ENCODE measurements around the gene BCDIN3D. TPM values are rescaled to one million over a fixed set of nuclear protein-coding genes. Genes with fewer than 3 reads are reported as not detected.

BCDIN3D gene
- total RNA-seq (2021; ENCODE audit: unreplicated experiment) (4.8 TPM), Bru-seq, nascent RNA (percentile 65 among the genes with signal in this experiment), BruChase-seq, experiment 1, labeled RNA remaining after a 2-hour chase (percentile 76 among the genes with signal in this experiment), BruChase-seq, experiment 2, labeled RNA remaining after a 6-hour chase (percentile 55 among the genes with signal in this experiment)
- polyA plus RNA-seq (2012; ENCODE audit: insufficient read length): 4.2 TPM
- long read RNA-seq, partial matches to known transcripts: 0 of 7 reads
- long read RNA-seq, other reads (novel, unspliced or antisense): 4 of 7 reads

DNA sequence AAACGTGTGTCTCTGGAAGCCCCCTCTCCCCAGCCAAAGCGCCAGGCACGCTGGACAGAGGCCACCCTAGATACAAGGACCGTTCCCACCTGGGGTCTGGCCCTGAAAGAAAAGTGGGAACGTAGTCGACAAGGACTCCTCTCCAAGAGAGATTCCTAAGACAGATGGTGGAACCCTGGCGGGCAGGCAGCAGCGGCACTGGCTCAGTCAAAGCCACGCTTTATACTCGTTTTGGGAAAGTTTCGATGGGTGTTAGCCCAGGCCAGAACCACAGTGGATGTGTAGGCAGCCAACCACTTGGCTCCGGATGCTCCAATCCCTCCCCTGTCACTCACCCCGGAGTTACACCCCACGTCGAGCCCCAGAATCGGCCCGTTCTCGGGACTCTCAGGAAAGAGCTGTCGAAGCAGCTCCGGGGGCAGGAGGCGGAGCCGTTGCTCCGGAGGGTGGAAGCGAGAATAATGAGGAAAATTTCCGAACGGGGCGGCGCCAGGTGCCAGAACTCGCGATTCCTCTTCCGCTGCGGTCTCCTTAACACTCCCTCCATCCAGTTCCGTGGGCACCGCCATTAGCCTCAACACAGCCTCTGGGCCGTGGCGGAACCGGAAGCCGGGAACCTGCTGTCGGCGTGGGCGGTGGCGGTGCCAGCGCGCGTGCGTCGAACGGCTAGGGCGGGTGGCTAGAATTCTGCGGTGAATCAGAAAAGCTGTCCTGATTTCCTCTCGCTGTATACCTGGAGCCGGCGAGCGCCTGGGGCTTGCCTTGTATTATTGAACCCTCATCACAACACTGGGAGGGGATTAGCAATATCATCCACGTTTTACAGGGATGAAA, at the start of gene BCDIN3D:
Gene BCDIN3D (minus strand): TSS at position 588 of the 834 bp plus-strand sequence. CDS start 19 bp downstream, at position 569.
- ChIA-PET CTCF (no interaction called here), POLR2A (interaction anchor here (0.6 to 0.7 kb wide), 2 partner anchors 25 to 150 kb away, joined by 3 to 6 read pairs; no protein-coding TSS in a partner anchor)
- BruUV-seq (replicated peaks): TSS peak; percentile 95
- intact Hi-C loops (cut with micrococcal nuclease; ENCODE audit: unreplicated experiment): no loop called here
- in situ Hi-C loops (cut with HindIII; ENCODE audit: low pct_unique_long_range_greater_than_20kb, low sequenced_read_pairs): no loop called here
- DNase-seq (ENCODE audit: low read depth, low spot score) (no peak), ATAC-seq (peak; percentile 98)
- H3K36me3 ChIP-seq (ENCODE audit: control insufficient read depth, insufficient read depth, low read length): no peaks in the 10 kb centered on the region
- H3K27ac ChIP-seq (ENCODE audit: low read length): peak within 1 kb of the TSS; percentile 86
- H3K27me3 ChIP-seq (ENCODE audit: control insufficient read depth, insufficient read depth, low read length): peaks cover under 1% of the 10 kb centered on the region; the same call in 1 of the 2 replicates
- TF ChIP-seq, protein P1, sequence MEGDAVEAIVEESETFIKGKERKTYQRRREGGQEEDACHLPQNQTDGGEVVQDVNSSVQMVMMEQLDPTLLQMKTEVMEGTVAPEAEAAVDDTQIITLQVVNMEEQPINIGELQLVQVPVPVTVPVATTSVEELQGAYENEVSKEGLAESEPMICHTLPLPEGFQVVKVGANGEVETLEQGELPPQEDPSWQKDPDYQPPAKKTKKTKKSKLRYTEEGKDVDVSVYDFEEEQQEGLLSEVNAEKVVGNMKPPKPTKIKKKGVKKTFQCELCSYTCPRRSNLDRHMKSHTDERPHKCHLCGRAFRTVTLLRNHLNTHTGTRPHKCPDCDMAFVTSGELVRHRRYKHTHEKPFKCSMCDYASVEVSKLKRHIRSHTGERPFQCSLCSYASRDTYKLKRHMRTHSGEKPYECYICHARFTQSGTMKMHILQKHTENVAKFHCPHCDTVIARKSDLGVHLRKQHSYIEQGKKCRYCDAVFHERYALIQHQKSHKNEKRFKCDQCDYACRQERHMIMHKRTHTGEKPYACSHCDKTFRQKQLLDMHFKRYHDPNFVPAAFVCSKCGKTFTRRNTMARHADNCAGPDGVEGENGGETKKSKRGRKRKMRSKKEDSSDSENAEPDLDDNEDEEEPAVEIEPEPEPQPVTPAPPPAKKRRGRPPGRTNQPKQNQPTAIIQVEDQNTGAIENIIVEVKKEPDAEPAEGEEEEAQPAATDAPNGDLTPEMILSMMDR (IDR thresholded peaks at IDR 0.05): no peak
- TF ChIP-seq REST (IDR thresholded peaks at IDR 0.05; ENCODE audit: insufficient read depth in 1 of 2, low read depth in 2 of 2, low read length in 1 of 2) (peak; percentile 55 to 57; a peak in 2 of 4 replicates), TCF7L2 (IDR thresholded peaks at IDR 0.05; ENCODE audit: low read depth, low read length) (0 out of 2 replicates have a peak, but pooled peaks have one; percentile 7), POLR2AphosphoS5 (IDR thresholded peaks at IDR 0.05; ENCODE audit: low read depth, low read length) (peak; percentile 94), SIN3A (IDR thresholded peaks at IDR 0.05; ENCODE audit: borderline replicate concordance, insufficient read depth, low read depth, low read length) (no peak)
- peak within 1 kb of the TSS; percentile 65 to 98 for H3K4me3 ChIP-seq (ENCODE audit: low read depth in 2 of 2, low read length in 2 of 2)
- no peaks in the 10 kb centered on the region for H3K9me3 ChIP-seq (ENCODE audit: control insufficient read depth, insufficient read depth, low read depth, low read length)
- H3K4me1 ChIP-seq (ENCODE audit: control insufficient read depth, insufficient read depth, low read length): peaks cover 16% of the 10 kb centered on the region

DNA sequence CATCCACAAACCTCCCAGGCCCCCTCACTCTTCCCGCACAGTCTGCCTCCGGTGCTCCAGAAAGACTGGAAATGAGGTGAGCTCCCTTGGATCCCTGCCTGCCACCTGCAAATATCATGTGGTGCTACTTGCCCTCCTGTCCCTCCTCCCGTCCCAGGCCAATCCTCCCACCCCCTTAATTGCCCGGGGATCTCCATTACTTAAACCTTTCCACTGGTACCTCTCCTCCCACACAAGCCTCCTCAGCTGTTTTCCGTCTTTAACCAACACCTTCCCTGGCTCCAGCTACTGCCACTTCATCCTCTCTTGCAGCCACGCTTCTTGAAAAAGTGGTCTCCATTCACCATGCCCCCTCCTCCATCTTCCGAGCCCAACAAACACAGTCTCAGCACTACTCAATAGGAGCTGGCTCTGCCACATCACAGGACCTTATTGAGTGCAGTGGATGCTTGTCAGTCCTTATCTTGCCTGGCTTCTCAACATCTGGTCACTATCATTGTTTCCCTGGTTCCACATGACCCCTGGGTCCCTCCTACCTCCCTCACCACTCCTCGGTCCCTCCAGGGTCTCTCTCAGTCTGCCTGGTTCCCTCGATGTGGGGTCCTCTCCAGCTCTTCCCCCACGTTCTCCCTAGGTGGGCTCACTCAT, 49.3 kb upstream of the BCDIN3D start:
- in situ Hi-C loops (cut with HindIII; ENCODE audit: low pct_unique_long_range_greater_than_20kb, low sequenced_read_pairs): no loop called here
- no TSS peak for BruUV-seq (replicated peaks)
- CTCF ChIA-PET: no interaction called here

More for the DNA sequence above, 49.3 kb upstream of the BCDIN3D start:
- H3K27me3 ChIP-seq (ENCODE audit: control insufficient read depth, insufficient read depth, low read length): no peaks in the 10 kb centered on the region
- POLR2A ChIA-PET: no interaction called here
- no peaks in the 10 kb centered on the region for H3K9me3 ChIP-seq (ENCODE audit: control insufficient read depth, insufficient read depth, low read depth, low read length)
- no peaks in the 10 kb centered on the region for H3K36me3 ChIP-seq (ENCODE audit: control insufficient read depth, insufficient read depth, low read length)
- H3K4me3 ChIP-seq (ENCODE audit: low read depth in 2 of 2, low read length in 2 of 2): no peak overlapping the region
- intact Hi-C loops (cut with micrococcal nuclease; ENCODE audit: unreplicated experiment): no loop called here
- TF ChIP-seq POLR2AphosphoS5 (IDR thresholded peaks at IDR 0.05; ENCODE audit: low read depth, low read length) (no peak), REST (IDR thresholded peaks at IDR 0.05; ENCODE audit: insufficient read depth in 1 of 2, low read depth in 2 of 2, low read length in 1 of 2) (no peak), SIN3A (IDR thresholded peaks at IDR 0.05; ENCODE audit: borderline replicate concordance, insufficient read depth, low read depth, low read length) (no peak)
- TF ChIP-seq, protein P1 (IDR thresholded peaks at IDR 0.05): no peak
- no peak overlapping the region for H3K27ac ChIP-seq (ENCODE audit: low read length)
- ATAC-seq (no peak), DNase-seq (ENCODE audit: low read depth, low spot score) (no peak)
- no peaks in the 10 kb centered on the region; the same call in 1 of the 2 replicates for H3K4me1 ChIP-seq (ENCODE audit: control insufficient read depth, insufficient read depth, low read length)

All from Panc1 (cell line).